ENCODE results near the gene EFHD1.

Gene EFHD1

GRCh38 chr2:232604535-232604934 lies 28.9 kb upstream of the EFHD1 start:
- H3K4me3 ChIP-seq (ENCODE audit: low read depth, low read length) = no peak overlapping the region
- no peak for DNase-seq (ENCODE audit: low read depth)
- TF ChIP-seq CTCF (IDR thresholded peaks at IDR 0.05; ENCODE audit: low read depth, low read length, missing control alignments) = no peak

- H3K4me3 ChIP-seq (ENCODE audit: low read depth, low read length) = no peak overlapping the region
- no peak for DNase-seq (ENCODE audit: low read depth)
- TF ChIP-seq CTCF (IDR thresholded peaks at IDR 0.05; ENCODE audit: low read depth, low read length, missing control alignments) = no peak
Measured at GRCh38 chr2:232607011-232607410, 26.4 kb upstream of the EFHD1 start.

GRCh38 chr2:232609607-232610006 lies 23.8 kb upstream of the EFHD1 start:
- H3K4me3 ChIP-seq (ENCODE audit: low read depth, low read length) = no peak overlapping the region
- no peak for DNase-seq (ENCODE audit: low read depth)
- TF ChIP-seq CTCF (IDR thresholded peaks at IDR 0.05; ENCODE audit: low read depth, low read length, missing control alignments) = no peak

GRCh38 chr2:232610081-232610480 lies 23.3 kb upstream of the EFHD1 start:
- no peak for TF ChIP-seq CTCF (IDR thresholded peaks at IDR 0.05; ENCODE audit: low read depth, low read length, missing control alignments)
- no peak for DNase-seq (ENCODE audit: low read depth)
- no peak overlapping the region for H3K4me3 ChIP-seq (ENCODE audit: low read depth, low read length)

GRCh38 chr2:232611061-232611460 lies 22.3 kb upstream of the EFHD1 start:
- TF ChIP-seq CTCF (IDR thresholded peaks at IDR 0.05; ENCODE audit: low read depth, low read length, missing control alignments) = no peak
- no peak overlapping the region for H3K4me3 ChIP-seq (ENCODE audit: low read depth, low read length)
- DNase-seq (ENCODE audit: low read depth) = no peak

GRCh38 chr2:232611559-232612218 lies 21.7 kb upstream of the EFHD1 start:
- DNase-seq (ENCODE audit: low read depth) = no peak
- H3K4me3 ChIP-seq (ENCODE audit: low read depth, low read length) = no peak overlapping the region
- peak; percentile 94 for TF ChIP-seq CTCF (IDR thresholded peaks at IDR 0.05; ENCODE audit: low read depth, low read length, missing control alignments)

- no peak for TF ChIP-seq CTCF (IDR thresholded peaks at IDR 0.05; ENCODE audit: low read depth, low read length, missing control alignments)
- no peak overlapping the region for H3K4me3 ChIP-seq (ENCODE audit: low read depth, low read length)
- no peak for DNase-seq (ENCODE audit: low read depth)
Measured at GRCh38 chr2:232613538-232614134, 19.8 kb upstream of the EFHD1 start.
